A549 (cell line): ENCODE results near the gene KLF6. TPM values are rescaled to one million over a fixed set of nuclear protein-coding genes. Genes with fewer than 3 reads are reported as not detected.

Experiments
- ATAC-seq, 2 experiments: fragments of 200-7000 bp in 1 of 2; fragments of >200 bp in 1 of 2; cut with Nextera tagmentation in 1 of 2; cut with Tn5 transposase in 1 of 2; 3 replicates each; pipeline versions ENCODE4 v1.8.0 to v1.9.1; 2018 to 2020; ENCODE audit warnings: mild to moderate bottlenecking in 1 of 2, moderate library complexity in 1 of 2
- CTCF ChIA-PET: fragments of 300-600 bp; sonication (Branson Sonifier 250); formaldehyde crosslinking; extraction: SDS; loops from one replicate; lab custom pipeline; 2021; ENCODE audit warnings: antibody characterized with exemption, inconsistent platforms; lab: Yijun Ruan, JAX
- POLR2A ChIA-PET: fragments of 350-600 bp; formaldehyde crosslinking; extraction: SDS; loops from one replicate; lab custom pipeline; 2021; ENCODE audit warnings: antibody characterized with exemption, inconsistent platforms; lab: Yijun Ruan, JAX
- DNase-seq, 2 experiments: peaks; one replicate each; pipeline versions ENCODE4 v3.0.0 to v3.0.0-alpha.2; 2011 to 2016; ENCODE audit warnings: low read depth in 1 of 2, low spot score in 1 of 2
- FAIRE-seq: peaks from 2 replicates; lab custom pipeline; 2011; peaks lifted over from hg19 to GRCh38; lab: Jason Lieb, UNC
- H3K27ac ChIP-seq, 2 experiments: fragments of >200 bp; sonication (Bioruptor Twin); formaldehyde crosslinking; 3 replicates each; pipeline ENCODE4 v1.5.1; 2016 to 2017
- H3K4me1 ChIP-seq: fragments of >200 bp; sonication (Bioruptor Twin); formaldehyde crosslinking; 3 replicates; pipeline ENCODE4 v1.6.1; 2016
- H3K4me2 ChIP-seq: fragments of >200 bp; sonication (Bioruptor Twin); formaldehyde crosslinking; 3 replicates; pipeline ENCODE4 v1.6.1; 2016
- H3K4me3 ChIP-seq: fragments of >200 bp; sonication (Bioruptor Twin); formaldehyde crosslinking; 3 replicates; pipeline ENCODE4 v1.5.1; 2016
- H3K9me3 ChIP-seq: fragments of >200 bp; sonication (Bioruptor Twin); formaldehyde crosslinking; 3 replicates; pipeline ENCODE4 v1.6.1; 2016
- BCL3 ChIP-seq: fragments of >200 bp; sonication (Bioruptor Twin); formaldehyde crosslinking; IDR thresholded peaks from 3 replicates; pipeline ENCODE4 v1.6.1; 2016
- CEBPB ChIP-seq, 2 experiments: fragments of >200 bp in 1 of 2; sonication (Bioruptor Twin) in 1 of 2; formaldehyde crosslinking in 1 of 2; IDR thresholded peaks; 2 replicates each; pipeline ENCODE4 v1.6.1; 2012 to 2016
- CHD2 ChIP-seq: fragments of 150-350 bp; IDR thresholded peaks from 2 replicates; pipeline ENCODE4 v1.6.1; 2014; ENCODE audit warnings: low read length; ENCODE audit not compliant: partially characterized antibody
- ELK1 ChIP-seq: fragments of 150-350 bp; IDR thresholded peaks from 2 replicates; pipeline ENCODE4 v1.6.1; 2014; ENCODE audit warnings: low read depth, mild to moderate bottlenecking, low read length
- FOSL2 ChIP-seq, 2 experiments: fragments of 450-650 bp in 1 of 2; fragments of >200 bp in 1 of 2; sonication (Bioruptor Twin) in 1 of 2; formaldehyde crosslinking; IDR thresholded peaks; 2 replicates each; pipeline versions ENCODE4 v1.5.0 to v1.6.1; 2016 to 2020; ENCODE audit warnings: mild to moderate bottlenecking in 1 of 2, moderate library complexity in 1 of 2
- HEYL ChIP-seq: fragments of 250-450 bp; sonication (Bioruptor Pico); IDR thresholded peaks from 2 replicates; pipeline ENCODE4 v1.8.0; 2021; ENCODE audit warnings: mild to moderate bottlenecking, moderate library complexity
- HOXB13 ChIP-seq: fragments of 250-450 bp; sonication (Bioruptor Pico); IDR thresholded peaks from 2 replicates; pipeline ENCODE4 v1.5.0; 2020; ENCODE audit warnings: low read depth, mild to moderate bottlenecking, moderate library complexity
- JUN ChIP-seq, 2 experiments: fragments of >200 bp; sonication (Bioruptor Twin); formaldehyde crosslinking; IDR thresholded peaks; 2 replicates in 1 of 2; 3 replicates in 1 of 2; pipeline ENCODE4 v1.6.1; 2016 to 2017
- KDM1A ChIP-seq: fragments of 200-600 bp; sonication (generic); IDR thresholded peaks from 2 replicates; pipeline ENCODE4 v1.6.1; 2016; ENCODE audit warnings: low read depth, mild to moderate bottlenecking
- KDM5A ChIP-seq: fragments of 200-600 bp; sonication (generic); IDR thresholded peaks from 2 replicates; pipeline ENCODE4 v1.6.1; 2016; ENCODE audit warnings: antibody characterized with exemption, mild to moderate bottlenecking
- MAZ ChIP-seq: fragments of 150-350 bp; IDR thresholded peaks from 2 replicates; pipeline ENCODE4 v1.6.1; 2014; ENCODE audit warnings: antibody characterized with exemption, low read depth, low read length, borderline replicate concordance
- NR3C1 ChIP-seq: fragments of >200 bp; sonication (Bioruptor Twin); formaldehyde crosslinking; IDR thresholded peaks from 3 replicates; pipeline ENCODE4 v1.6.1; 2017
- PBX3 ChIP-seq: IDR thresholded peaks from 2 replicates; pipeline ENCODE4 v1.6.1; 2012
- RARB ChIP-seq: fragments of 250-450 bp; sonication (Bioruptor Pico); IDR thresholded peaks from 2 replicates; pipeline ENCODE4 v1.8.0; 2021; ENCODE audit warnings: mild to moderate bottlenecking, moderate library complexity
- RFX5 ChIP-seq: fragments of 450-650 bp; IDR thresholded peaks from 2 replicates; pipeline ENCODE4 v1.7.1; 2014; ENCODE audit warnings: antibody characterized with exemption, mild to moderate bottlenecking, moderate library complexity
- SREBF2 ChIP-seq: fragments of 450-650 bp; IDR thresholded peaks from 2 replicates; pipeline ENCODE4 v1.6.1; 2014; ENCODE audit warnings: mild to moderate bottlenecking, moderate library complexity
- ZC3H11A ChIP-seq: fragments of 450-650 bp; IDR thresholded peaks from 2 replicates; pipeline ENCODE4 v1.6.1; 2014; ENCODE audit warnings: antibody characterized with exemption, mild to moderate bottlenecking
- ZNF302 ChIP-seq: fragments of 250-450 bp; sonication (Bioruptor Pico); IDR thresholded peaks from 2 replicates; pipeline ENCODE4 v1.9.0; 2021; ENCODE audit warnings: inconsistent platforms, mild to moderate bottlenecking, moderate library complexity
- WGBS: methylation state at CpG from one replicate; pipeline ENCODE4 v1.1.6; 2017; ENCODE audit errors: missing lambda C conversion rate; 5-methylcytosine and 5-hydroxymethylcytosine counted together
- polyA plus RNA-seq, 4 experiments: library from polyadenylated mRNA; depleted of rRNA in 3 of 4; stranded (reverse); fragments of >200 nt; fragmentation: RNase III in 1 of 4; extraction: RNeasy Plus Mini Kit Qiagen cat#74134 plus additional on column Dnase treatment in 1 of 4; gene quantifications; 2 replicates in 3 of 4; 3 replicates in 1 of 4; pipeline ENCODE4 v1.2.3, GENCODE V29; 2011 to 2017
- TF ChIP-seq, protein P1 (sequence below): fragments of 200-600 bp; sonication (generic); IDR thresholded peaks from 2 replicates; pipeline ENCODE4 v1.6.1; 2016; ENCODE audit warnings: antibody characterized with exemption, mild to moderate bottlenecking, moderate library complexity

The KLF6 gene
- polyA plus RNA-seq, 2 of the 4 experiments (the other 2 are of a cell fraction): 31.9 to 86.8 TPM

GRCh38 chr10:3816995-3817394, 32.0 kb upstream of the KLF6 start (continued):
- TF ChIP-seq PBX3: no peak
- TF ChIP-seq MAZ: no peak
- TF ChIP-seq, protein P1, sequence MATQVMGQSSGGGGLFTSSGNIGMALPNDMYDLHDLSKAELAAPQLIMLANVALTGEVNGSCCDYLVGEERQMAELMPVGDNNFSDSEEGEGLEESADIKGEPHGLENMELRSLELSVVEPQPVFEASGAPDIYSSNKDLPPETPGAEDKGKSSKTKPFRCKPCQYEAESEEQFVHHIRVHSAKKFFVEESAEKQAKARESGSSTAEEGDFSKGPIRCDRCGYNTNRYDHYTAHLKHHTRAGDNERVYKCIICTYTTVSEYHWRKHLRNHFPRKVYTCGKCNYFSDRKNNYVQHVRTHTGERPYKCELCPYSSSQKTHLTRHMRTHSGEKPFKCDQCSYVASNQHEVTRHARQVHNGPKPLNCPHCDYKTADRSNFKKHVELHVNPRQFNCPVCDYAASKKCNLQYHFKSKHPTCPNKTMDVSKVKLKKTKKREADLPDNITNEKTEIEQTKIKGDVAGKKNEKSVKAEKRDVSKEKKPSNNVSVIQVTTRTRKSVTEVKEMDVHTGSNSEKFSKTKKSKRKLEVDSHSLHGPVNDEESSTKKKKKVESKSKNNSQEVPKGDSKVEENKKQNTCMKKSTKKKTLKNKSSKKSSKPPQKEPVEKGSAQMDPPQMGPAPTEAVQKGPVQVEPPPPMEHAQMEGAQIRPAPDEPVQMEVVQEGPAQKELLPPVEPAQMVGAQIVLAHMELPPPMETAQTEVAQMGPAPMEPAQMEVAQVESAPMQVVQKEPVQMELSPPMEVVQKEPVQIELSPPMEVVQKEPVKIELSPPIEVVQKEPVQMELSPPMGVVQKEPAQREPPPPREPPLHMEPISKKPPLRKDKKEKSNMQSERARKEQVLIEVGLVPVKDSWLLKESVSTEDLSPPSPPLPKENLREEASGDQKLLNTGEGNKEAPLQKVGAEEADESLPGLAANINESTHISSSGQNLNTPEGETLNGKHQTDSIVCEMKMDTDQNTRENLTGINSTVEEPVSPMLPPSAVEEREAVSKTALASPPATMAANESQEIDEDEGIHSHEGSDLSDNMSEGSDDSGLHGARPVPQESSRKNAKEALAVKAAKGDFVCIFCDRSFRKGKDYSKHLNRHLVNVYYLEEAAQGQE: no peak

GRCh38 chr10:3814838-3815220, 29.8 kb upstream of the KLF6 start:
- Histone ChIP-seq H3K4me2 (no peak overlapping the region), H3K9me3 (no peaks in the 10 kb centered on the region), H3K4me3 (no peak overlapping the region), H3K27ac (no peak overlapping the region; a peak in 1 of 6 replicates), H3K4me1 (peaks cover 25% of the 10 kb centered on the region)
- FAIRE-seq (no peak), ATAC-seq (no peak), DNase-seq (no peak)
- ChIA-PET POLR2A (interaction anchor here (1.4 kb wide), 1 partner anchor 30 kb away, joined by 3 read pairs; the partner anchor contains the start of gene KLF6), CTCF (interaction anchor here (1.7 kb wide), 1 partner anchor 15 kb away, joined by 4 read pairs; no protein-coding TSS in a partner anchor)
- 97% methylated on average over 6 of the region's 6 CpGs for WGBS
- no peak for TF ChIP-seq JUN (IDR thresholded peaks at IDR 0.05)

GRCh38 chr10:3813986-3814837, 29.2 kb upstream of the KLF6 start:
- no peak for ATAC-seq
- no peak for FAIRE-seq
- POLR2A ChIA-PET: interaction anchor here (1.4 kb wide), 1 partner anchor 29 kb away, joined by 3 read pairs; the partner anchor contains the start of gene KLF6
- no peak overlapping the region for H3K4me3 ChIP-seq
- DNase-seq: no peak
- H3K9me3 ChIP-seq: no peaks in the 10 kb centered on the region
- H3K4me1 ChIP-seq: peaks cover 31% of the 10 kb centered on the region
- 82% methylated on average over 15 of the region's 15 CpGs for whole genome bisulfite sequencing
- H3K4me2 ChIP-seq: no peak overlapping the region
- no peak for TF ChIP-seq BCL3
- TF ChIP-seq ZC3H11A: peak; percentile 63
- no peak for TF ChIP-seq NR3C1
- peak overlapping the region; percentile 52 to 82; a peak in 4 of 6 replicates for H3K27ac ChIP-seq
- CTCF ChIA-PET: interaction anchor here (0.6 to 1.8 kb wide), 3 partner anchors 16 to 621 kb away, joined by 3 to 4 read pairs (median 3); no protein-coding TSS in a partner anchor

GRCh38 chr10:3813267-3813666, 28.3 kb upstream of the KLF6 start:
- Histone ChIP-seq H3K4me2 (no peak overlapping the region), H3K4me1 (peaks cover 41% of the 10 kb centered on the region), H3K27ac (peak overlapping the region; percentile 52 to 82; a peak in 4 of 6 replicates), H3K9me3 (no peaks in the 10 kb centered on the region), H3K4me3 (no peak overlapping the region)
- 83% methylated on average over 4 of the region's 4 CpGs for WGBS
- ChIA-PET POLR2A (no interaction called here), CTCF (interaction anchor here (0.6 to 1.8 kb wide), 2 partner anchors 313 to 620 kb away, joined by 3 read pairs; no protein-coding TSS in a partner anchor)
- no peak for DNase-seq
- TF ChIP-seq CEBPB (IDR thresholded peaks at IDR 0.05) (no peak), CHD2 (no peak), KDM1A (no peak), RARB (no peak), NR3C1 (no peak), ZNF302 (CRISPR knock-in tag) (no peak), KDM5A (no peak), HEYL (CRISPR knock-in tag) (no peak), RFX5 (no peak), SREBF2 (no peak), FOSL2 (IDR thresholded peaks at IDR 0.05) (no peak), FOSL2 (CRISPR knock-in tag; IDR thresholded peaks at IDR 0.05) (no peak), HOXB13 (no peak), ELK1 (no peak)
- no peak for ATAC-seq
- FAIRE-seq: no peak
